Putamen (tissue), 1 donor: ENCODE data around the gene MRGPRE.

Experiments
- DNase-seq: peaks from one replicate; pipeline ENCODE4 v3.0.0-alpha.2; 2016; ENCODE audit warnings: low spot score

The MRGPRE gene

GRCh38 chr11:3226846-3227567 is 5.2 kb downstream of the MRGPRE start:
- no peak for DNase-seq

- no peak for DNase-seq
Observed at GRCh38 chr11:3225826-3226750, 6.1 kb downstream of the MRGPRE start.

- DNase-seq, result no peak
Observed at GRCh38 chr11:3225159-3225758, 7.0 kb downstream of the MRGPRE start.

DNA sequence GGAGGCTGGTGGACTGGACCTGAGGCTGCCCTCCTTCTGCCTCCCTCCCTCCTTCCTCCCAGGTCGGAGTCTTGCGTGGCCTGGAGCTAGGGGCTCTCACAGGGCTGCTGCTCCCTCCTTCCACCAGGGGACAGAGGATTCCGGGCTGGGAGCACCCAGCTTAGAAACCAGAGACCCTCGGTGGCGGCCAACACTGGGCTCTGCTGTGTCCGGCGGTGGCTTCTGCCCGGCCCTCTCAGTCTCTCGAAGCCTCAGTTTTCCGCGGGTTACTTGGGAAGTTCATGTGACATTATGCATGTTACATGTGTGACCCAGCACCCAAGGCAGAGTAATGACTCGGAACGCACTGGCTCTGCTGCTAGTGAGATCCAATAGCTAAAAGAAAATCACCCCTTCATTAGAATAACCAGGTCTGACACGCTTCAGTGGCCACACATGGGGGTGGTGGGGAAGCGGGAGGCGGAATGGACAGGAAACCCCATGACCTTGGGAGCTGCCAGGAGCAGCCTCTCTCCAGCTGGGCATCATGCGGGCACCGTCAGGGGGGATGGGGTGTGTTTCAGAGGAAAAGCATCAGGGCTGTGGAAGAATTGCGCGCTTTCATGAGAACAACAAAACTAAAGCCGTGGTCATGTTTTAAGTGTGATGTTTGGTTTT is 7.7 kb downstream of the MRGPRE start:
- DNase-seq, result no peak

DNA sequence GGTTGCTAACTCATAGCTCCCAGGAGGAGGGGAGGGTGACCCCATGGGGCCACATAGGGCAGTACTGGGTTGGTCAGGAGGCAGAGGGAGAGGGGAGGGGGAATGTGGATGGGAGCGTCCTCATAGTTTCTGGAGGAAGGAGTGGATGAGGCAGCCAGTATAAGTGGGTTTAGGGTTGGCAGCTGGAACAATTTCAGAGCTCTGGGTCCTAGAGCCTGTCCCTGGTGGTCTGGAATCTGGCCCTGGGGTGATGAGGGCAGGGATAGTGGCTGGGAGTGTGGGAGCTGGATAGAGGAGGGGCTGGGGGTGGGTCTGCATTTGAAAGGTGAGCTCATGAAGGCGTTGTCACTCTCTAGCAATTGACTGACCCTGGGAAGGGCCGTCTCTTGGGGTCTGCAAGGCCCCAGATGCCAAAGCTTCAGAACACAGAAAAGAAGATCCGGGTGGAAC is 8.3 kb downstream of the MRGPRE start:
- no peak for DNase-seq

DNA sequence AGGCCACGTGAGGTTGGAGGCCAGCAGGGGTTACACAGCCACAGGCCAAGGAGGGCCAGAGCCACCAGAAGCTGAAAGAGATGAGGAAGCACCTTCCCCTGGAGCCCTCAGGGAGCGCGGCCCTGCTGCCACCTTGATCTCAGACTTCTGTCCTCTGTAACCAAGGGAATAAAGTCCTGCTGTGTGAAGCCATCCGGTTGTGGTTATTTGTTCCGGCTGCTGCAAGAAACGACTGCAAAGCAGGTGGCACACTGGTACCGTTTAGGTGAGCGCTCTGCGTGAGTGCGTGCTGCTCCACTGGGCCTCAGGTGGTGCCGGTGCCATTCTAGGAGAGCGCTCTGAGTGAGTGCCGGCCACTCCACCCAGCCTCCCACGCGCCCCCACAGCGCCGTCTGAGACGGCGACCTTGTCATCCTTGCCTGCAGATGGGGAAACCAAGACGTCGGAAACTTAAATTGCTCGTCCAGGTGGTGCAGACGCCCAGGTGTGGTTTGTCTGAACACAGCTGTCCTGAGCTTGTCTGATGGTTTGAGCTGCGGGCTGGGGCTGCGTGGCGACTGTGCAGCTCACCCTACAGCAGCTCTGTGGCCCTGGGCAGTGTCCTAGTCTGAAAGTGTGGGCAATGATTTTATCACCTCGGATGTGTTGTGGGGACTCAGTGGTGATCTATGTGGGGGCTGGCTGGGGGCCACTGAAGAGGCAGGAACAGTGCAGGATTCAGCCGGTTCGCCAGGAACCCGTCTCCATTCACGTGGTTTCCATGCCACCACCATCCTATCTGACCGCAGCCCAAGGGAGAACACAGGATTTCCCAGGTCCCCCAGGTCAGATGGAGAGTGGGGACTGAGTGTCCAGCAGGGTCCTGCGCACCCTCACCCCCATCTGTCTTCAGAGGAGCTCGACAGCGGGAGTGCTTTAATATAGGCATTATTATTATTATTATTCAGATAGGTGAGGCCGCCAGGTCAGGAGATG is 9.0 kb downstream of the MRGPRE start:
- DNase-seq, result no peak

DNA sequence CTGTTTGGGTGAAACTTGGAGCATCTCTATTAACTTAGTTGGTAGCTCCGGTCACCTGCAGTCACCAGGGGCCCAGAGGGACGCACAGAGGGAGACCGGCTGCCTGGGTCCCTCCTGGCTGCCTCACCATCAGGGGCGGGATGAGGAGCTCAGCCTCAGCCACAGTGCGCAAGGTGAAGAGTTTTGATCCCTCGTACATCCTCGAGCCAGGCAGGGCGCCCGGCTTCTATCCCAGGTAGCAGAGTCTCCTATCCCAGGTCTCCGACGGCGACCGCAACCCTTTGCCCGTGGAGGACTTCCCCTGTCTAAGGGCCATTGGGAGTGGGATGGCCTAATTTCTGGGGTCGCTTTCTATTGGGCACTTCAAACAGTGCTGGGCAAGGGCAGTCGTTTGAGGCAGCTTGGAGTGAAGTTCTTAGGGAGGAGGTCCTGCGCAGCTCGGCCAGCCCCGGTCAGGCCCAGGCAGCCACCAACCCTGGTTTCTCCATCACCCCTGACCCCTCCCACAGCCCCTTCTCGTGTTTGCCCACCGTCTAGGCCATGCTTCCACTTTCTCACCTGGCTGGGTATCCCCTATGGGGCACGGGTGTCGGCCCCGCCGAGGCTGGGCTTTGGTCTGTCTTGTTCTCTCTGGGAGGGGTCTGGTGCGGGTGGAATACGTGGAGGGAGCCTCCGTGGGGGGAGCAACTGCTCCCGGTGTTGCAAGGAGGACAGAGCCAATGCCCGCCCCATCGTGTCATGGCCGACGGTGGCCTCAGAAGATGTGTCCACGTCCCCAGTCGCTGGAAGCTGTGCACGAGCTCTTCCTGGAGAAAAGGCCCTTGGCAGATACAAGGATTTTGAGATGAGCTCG is 10.0 kb downstream of the MRGPRE start:
- DNase-seq, result no peak

DNA sequence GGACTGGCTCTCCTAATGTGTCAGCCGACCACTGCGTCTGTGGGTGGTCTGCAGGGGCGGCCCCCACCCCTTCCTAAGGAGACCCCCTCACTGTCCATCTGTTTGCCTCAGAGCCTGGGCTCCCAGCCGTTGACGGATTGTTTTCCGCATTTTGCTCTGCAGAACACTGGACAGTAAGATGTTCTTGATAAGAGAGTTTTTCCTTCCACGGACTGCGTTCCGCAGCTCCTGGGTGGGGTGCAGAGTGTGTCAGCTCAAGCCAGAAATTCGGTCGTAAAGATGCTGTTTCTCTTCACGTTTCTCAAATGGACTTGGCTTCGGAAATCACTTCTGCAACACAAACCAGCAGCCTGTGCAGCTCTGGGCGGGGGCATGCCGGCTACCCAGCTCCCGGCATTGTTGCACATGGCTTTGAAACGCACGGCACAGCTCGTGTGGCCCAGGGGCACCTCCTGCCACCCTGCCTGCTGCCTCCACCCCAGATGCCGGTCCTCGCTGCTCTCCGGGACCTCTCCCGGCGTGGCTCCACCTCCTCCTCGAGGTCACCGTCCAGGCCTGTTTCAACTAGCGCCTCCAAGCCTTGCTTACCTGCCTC is 10.7 kb downstream of the MRGPRE start:
- no peak for DNase-seq

DNA sequence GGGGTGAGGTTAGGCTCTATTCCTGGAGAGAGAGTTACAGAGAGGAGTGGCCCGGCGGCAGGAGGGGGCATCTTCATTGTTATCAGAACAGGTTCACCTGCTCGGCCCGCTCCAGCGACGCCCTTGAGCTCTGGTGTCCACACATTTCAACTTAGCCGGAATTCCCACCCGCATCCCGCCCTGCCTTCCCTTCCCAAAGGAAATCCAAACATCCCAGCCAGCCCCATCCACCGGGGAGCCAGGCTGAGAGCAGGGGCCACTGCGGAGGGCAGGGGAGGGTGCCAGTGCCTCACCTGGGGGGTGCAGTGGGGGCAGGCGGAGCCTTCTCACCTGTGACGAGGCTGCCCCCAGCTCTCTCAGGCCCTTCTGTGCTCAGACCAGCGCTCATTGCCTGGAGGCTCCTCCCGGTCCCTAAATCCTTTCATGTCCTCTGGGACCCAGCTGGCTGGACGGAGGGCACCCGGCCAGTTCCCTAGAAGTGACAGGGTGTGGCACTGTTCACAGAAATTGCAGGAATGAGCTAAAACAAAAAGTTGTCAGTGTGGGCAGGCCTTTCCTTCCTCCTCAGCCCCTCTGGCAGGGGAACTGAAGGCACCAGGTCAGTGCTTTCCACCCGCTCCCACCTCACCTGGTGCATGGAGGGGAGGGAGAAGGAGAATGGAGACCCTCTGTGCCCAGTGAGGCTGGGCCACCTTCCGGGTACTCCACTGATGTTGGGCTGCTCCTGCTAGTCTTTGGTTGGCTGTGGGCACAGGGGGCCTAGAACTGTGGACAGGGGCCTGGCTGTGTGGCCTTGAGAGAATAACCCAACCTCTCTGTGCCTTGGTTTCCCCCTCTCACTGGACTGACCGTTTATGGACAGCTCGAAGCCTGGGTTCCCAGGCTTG is 11.5 kb downstream of the MRGPRE start:
- no peak for DNase-seq

DNA sequence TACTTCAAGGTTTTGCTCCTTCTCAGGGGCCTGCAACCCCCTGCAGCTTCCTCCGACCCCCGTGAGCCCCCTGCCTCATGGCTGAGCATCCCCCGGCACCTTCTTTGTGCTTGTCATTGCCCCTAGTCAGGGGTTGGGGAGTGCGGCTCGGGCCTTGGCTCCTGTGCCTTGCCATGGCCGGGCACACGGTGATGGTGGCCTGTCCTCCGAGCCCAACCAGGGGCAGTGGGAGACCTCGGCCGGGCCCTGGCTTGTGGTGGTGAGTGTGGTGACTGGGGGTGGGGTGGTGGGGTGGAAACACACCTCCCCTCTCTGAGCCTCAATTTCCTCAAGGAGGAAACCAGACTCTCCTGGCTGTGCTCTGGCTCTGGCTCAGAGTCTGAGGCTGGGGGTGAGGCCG is 12.1 kb downstream of the MRGPRE start:
- DNase-seq, result no peak

DNA sequence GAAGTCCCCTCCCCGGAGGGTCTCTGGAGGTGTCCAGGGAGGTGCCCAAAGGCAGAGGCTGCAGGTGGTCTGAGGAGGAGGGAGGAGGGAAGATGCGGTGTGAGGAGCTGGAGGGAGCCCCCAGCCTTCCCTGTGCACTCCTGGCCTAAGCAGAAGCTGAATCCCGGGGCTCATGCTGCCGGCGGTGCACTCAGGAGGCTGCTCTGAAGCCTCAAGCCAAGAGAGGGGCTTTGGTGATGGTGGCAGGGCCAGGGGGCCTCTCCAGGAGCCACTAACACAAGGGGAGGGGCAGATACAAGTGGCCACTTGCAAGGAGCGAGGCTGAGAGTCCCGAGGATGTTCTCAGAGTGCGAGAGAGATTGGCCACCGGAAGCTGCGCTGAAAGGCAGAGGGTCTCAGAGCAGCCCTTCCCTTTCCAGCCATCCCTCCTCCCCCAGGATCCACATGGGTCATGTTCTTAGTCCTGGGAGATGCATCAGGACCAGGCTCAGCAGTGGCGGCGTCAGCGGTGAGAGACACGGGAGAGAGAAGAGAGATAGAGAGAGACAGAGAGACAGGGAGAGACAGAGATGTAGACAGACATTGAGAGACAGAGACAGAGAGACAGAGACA is 12.8 kb downstream of the MRGPRE start:
- DNase-seq, result no peak

DNA sequence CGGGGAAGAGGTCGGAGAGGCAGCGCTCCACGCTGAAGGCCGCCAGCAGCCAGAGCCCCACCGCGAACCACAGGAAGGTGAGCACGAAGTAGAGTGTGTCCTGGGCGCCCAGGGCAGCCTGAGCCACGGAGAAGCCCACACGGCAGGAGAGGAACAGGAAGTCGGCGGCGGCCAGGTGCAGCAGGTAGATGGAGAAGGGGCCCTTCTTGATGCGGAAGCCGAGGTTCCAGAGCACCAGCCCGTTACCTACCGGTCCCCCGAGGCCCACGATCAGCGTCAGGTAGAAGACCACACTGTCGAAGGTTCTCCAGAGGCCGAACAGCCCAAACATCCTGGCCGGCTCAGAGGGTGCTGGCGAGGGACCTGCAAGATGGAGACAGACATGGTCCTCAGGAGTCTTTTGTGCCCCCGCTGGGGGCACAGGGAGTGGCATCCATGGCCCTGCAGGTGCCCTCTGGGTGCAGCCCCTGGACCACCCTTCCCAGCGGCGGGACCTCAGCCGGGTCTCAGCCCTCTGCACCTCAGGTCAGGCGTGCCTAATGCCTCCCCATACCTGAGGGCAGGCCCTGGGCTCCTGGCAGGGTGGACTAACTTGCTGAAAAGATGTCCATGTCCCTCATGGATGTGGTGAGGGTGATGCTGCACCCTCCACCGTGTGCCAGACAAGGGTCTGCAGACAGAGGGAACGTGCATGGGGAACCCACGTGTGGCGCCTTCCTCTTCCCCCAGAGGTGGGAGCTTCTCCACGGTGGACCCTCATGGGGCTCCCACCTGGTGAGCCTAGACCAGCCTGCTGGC is 13.5 kb downstream of the MRGPRE start, which contains the start of gene MRGPRG:
MRGPRG (minus strand) TSS at position 331 of the 798 bp plus-strand sequence; CDS start at position 331, 0 bp downstream.
- DNase-seq, result no peak

DNA sequence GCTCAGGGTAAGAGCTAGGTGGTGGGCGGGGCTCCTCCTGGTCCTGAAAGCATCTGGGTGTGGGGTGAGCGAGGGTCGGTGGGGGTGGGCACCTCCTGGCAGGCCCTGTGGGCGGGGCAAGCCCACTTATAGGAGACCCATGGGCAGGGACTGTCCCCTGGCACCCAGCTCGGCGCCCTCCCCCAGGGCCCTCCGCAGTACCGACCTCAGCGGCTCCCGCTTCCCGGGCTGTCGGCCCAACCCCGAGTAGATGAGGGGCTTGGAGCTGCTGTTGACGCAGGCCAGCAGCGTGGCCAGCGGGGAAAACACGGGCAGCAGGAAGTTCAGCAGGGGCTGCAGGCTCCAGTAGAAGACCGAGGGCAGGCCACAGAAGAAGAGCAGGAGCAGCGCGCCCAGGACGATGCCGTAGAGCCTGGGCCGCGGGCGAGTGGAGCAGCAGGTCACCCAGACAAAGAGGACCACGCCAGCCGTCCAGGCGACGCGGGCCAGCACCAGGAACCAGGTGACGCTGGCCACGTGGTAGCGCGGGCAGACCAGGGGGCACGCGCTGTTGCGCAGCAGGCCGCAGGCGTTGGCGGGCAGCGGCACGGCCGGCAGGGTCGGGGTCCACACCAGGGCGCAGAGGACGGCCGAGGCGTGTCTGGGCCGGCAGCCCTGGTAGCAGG is 14.3 kb downstream of the MRGPRE start:
- DNase-seq, result no peak

- DNase-seq, result no peak
Observed at GRCh38 chr11:3216027-3216525, 16.1 kb downstream of the MRGPRE start.

DNA sequence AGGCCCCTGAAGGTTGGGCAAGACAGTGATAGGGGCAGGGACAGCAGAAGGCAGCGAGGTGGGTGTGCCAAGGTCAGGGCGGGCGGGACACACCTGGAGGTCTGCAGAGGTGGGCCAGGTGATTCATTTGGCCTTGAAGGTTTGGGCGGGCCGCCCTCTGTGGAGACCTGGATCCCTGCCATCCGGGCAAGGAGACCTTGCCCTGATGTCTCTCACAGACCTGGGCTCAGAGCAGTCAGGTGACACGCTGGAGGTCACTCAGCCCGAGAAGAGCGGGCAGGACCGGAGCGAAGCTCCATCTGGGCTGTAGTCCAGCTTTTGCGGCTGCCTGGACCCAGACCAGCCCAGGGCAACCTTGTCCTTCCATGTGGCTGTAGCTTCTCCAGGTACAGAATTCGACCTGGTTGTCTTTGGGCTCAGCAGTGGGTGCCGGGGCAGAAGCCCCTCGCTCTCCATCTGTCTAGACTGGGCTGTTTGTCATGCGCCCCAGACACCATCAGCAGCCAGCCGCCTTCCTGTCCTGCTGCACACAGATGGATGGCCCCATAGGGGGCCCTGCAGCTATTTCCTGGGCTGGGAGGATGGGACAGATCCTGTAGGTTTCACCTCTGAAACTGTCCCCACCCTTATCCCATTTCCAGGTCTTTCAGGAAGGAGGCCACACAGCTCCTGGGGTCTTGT is 16.7 kb downstream of the MRGPRE start:
- no peak for DNase-seq

- DNase-seq, result no peak
Observed at GRCh38 chr11:3214420-3214699, 17.9 kb downstream of the MRGPRE start.
